Measurements from ENCODE around the gene LRCH4. TPM values are rescaled to one million over a fixed set of nuclear protein-coding genes. Genes with fewer than 3 reads are reported as not detected.

The LRCH4 gene
- total and polyA plus RNA-seq, 4 donors, result 38.1 to 109 (median 92.2) TPM

- Histone ChIP-seq H3K9ac (ENCODE audit: insufficient read depth in 1 of 2, low read length in 2 of 2) (no peak overlapping the region), H3K36me3 (ENCODE audit: control insufficient read depth in 4 of 4, insufficient read depth in 4 of 4, low read length in 4 of 4) (peaks cover 0 to 9% (median 4%) of the 10 kb centered on the region in 4 donors), H3K27ac (ENCODE audit: low read depth in 1 of 2, low read length in 1 of 2) (no peak overlapping the region), H3K4me3 (no peak overlapping the region), H3K4me1 (ENCODE audit: control insufficient read depth in 5 of 5, insufficient read depth in 5 of 5, low read length in 5 of 5) (peaks cover 0 to 17% (median 8%) of the 10 kb centered on the region in 5 donors), H3K27me3 (ENCODE audit: control insufficient read depth in 3 of 3, insufficient read depth in 3 of 3, low read length in 2 of 3) (no peaks in the 10 kb centered on the region), H3K9me3 (ENCODE audit: control insufficient read depth in 4 of 4, insufficient read depth in 3 of 4, low read length in 3 of 4) (no peaks in the 10 kb centered on the region)
- TF ChIP-seq CTCF (IDR thresholded peaks at IDR 0.05; ENCODE audit: control extremely low read depth, extremely low read depth), result no peak
- DNase-seq (no peak), ATAC-seq (ENCODE audit: insufficient read depth, low FRiP score) (no peak)
- 86 to 98% methylated on average over 4 to 5 of the region's 5 CpGs for WGBS, 2 donors
Measured at GRCh38 chr7:100609958-100610357, 24.0 kb upstream of the LRCH4 start.

GRCh38 chr7:100607111-100607510 is 21.2 kb upstream of the LRCH4 start:
- H3K27ac ChIP-seq (ENCODE audit: low read depth in 1 of 2, low read length in 1 of 2), result no peak overlapping the region
- no peaks in the 10 kb centered on the region for H3K27me3 ChIP-seq (ENCODE audit: control insufficient read depth in 3 of 3, insufficient read depth in 3 of 3, low read length in 2 of 3)
- H3K4me1 ChIP-seq (ENCODE audit: control insufficient read depth in 5 of 5, insufficient read depth in 5 of 5, low read length in 5 of 5), result peaks cover 0 to 23% (median 5%) of the 10 kb centered on the region in 5 donors
- no peak for DNase-seq
- 94 to 95% methylated on average over 8 of the region's 8 CpGs for WGBS, 2 donors
- H3K9me3 ChIP-seq (ENCODE audit: control insufficient read depth in 4 of 4, insufficient read depth in 3 of 4, low read length in 3 of 4), result no peaks in the 10 kb centered on the region
- no peak for ATAC-seq (ENCODE audit: insufficient read depth, low FRiP score)
- no peak for TF ChIP-seq CTCF (IDR thresholded peaks at IDR 0.05; ENCODE audit: control extremely low read depth, extremely low read depth)
- H3K4me3 ChIP-seq, result no peak overlapping the region
- no peak overlapping the region for H3K9ac ChIP-seq (ENCODE audit: insufficient read depth in 1 of 2, low read length in 2 of 2)
- peaks cover 0 to 7% (median 0%) of the 10 kb centered on the region in 4 donors for H3K36me3 ChIP-seq (ENCODE audit: control insufficient read depth in 4 of 4, insufficient read depth in 4 of 4, low read length in 4 of 4)

- ATAC-seq (ENCODE audit: insufficient read depth, low FRiP score) (no peak), DNase-seq (no peak)
- Histone ChIP-seq H3K27me3 (ENCODE audit: control insufficient read depth in 3 of 3, insufficient read depth in 3 of 3, low read length in 2 of 3) (no peaks in the 10 kb centered on the region), H3K4me1 (ENCODE audit: control insufficient read depth in 5 of 5, insufficient read depth in 5 of 5, low read length in 5 of 5) (peaks cover 0 to 29% (median 5%) of the 10 kb centered on the region in 5 donors), H3K9me3 (ENCODE audit: control insufficient read depth in 4 of 4, insufficient read depth in 3 of 4, low read length in 3 of 4) (no peaks in the 10 kb centered on the region), H3K4me3 (no peak overlapping the region), H3K9ac (ENCODE audit: insufficient read depth in 1 of 2, low read length in 2 of 2) (no peak overlapping the region), H3K27ac (ENCODE audit: low read depth in 1 of 2, low read length in 1 of 2) (no peak overlapping the region), H3K36me3 (ENCODE audit: control insufficient read depth in 4 of 4, insufficient read depth in 4 of 4, low read length in 4 of 4) (peaks cover 0 to 7% (median 0%) of the 10 kb centered on the region in 4 donors)
- WGBS, 2 donors, result 91 to 96% methylated on average over 12 of the region's 12 CpGs
- TF ChIP-seq CTCF (IDR thresholded peaks at IDR 0.05; ENCODE audit: control extremely low read depth, extremely low read depth), result no peak
Measured at GRCh38 chr7:100606313-100606712, 20.4 kb upstream of the LRCH4 start.
